Upper lobe of left lung (tissue), 6 donors: Measurements from ENCODE around the gene TM9SF2. TPM values are rescaled to one million over a fixed set of nuclear protein-coding genes. Genes with fewer than 3 reads are reported as not detected.

Experiments
- ATAC-seq, 2 donors: fragments of 200-7000 bp; cut with Tn5 transposase; one replicate each; pipeline ENCODE4 v1.9.1; 2022; ENCODE audit warnings: mild to moderate bottlenecking in 2 of 2, moderate library complexity in 2 of 2; ENCODE audit not compliant: low FRiP score in 2 of 2
- DNase-seq, 2 donors: peaks; one replicate each; pipeline ENCODE4 v3.0.0-alpha.2; 2019 to 2020
- H3K27ac ChIP-seq, 4 donors: fragments of 200-600 bp; sonication (generic); one replicate each; pipeline ENCODE4 v1.5.1; 2016 to 2019
- H3K27me3 ChIP-seq, 4 donors: fragments of 200-600 bp; sonication (generic); one replicate each; pipeline ENCODE4 v1.5.1; 2017 to 2019
- H3K36me3 ChIP-seq, 4 donors: fragments of 200-600 bp; sonication (generic); one replicate each; pipeline ENCODE4 v1.5.1; 2016 to 2019
- H3K4me1 ChIP-seq, 4 donors: fragments of 200-600 bp; sonication (generic); one replicate each; pipeline ENCODE4 v1.5.1; 2018 to 2019
- H3K4me3 ChIP-seq, 4 donors: fragments of 200-600 bp; sonication (generic); one replicate each; pipeline ENCODE4 v1.5.1; 2017 to 2019; ENCODE audit warnings: mild to moderate bottlenecking in 2 of 4, moderate library complexity in 1 of 4
- H3K9me3 ChIP-seq, 4 donors: fragments of 200-600 bp; sonication (generic); one replicate each; pipeline ENCODE4 v1.5.1; 2018 to 2019
- EP300 ChIP-seq, 4 donors: sonication (generic); formaldehyde crosslinking; IDR thresholded peaks; one replicate each; pipeline ENCODE4 v1.5.1; 2017; ENCODE audit warnings: antibody characterized with exemption in 4 of 4, control low read depth in 2 of 4
- POLR2A ChIP-seq, 4 donors: fragments of 450-650 bp; IDR thresholded peaks; one replicate each; pipeline ENCODE4 v1.5.1; 2016 to 2017; ENCODE audit warnings: antibody characterized with exemption in 4 of 4, mild to moderate bottlenecking in 2 of 4
- POLR2AphosphoS5 ChIP-seq, 2 donors: sonication (generic); formaldehyde crosslinking; IDR thresholded peaks; one replicate each; pipeline ENCODE4 v1.5.1; 2017; ENCODE audit warnings: antibody characterized with exemption in 2 of 2
- WGBS, 2 donors: methylation state at CpG; one replicate each; pipeline ENCODE4 v1.1.5; 2017 to 2018; 5-methylcytosine and 5-hydroxymethylcytosine counted together
- total RNA-seq, 6 donors: library from RNA; depleted of rRNA in 4 of 6; stranded (reverse); fragments of >200 nt in 4 of 6; gene quantifications; one replicate each; pipeline versions ENCODE4 v1.1.0 to v1.2.1, GENCODE V29; 2016 to 2021
- TF ChIP-seq, protein P1 (sequence below), 6 experiments: fragments of 450-650 bp in 4 of 6; fragments of 200-600 bp in 2 of 6; sonication (generic) in 2 of 6; IDR thresholded peaks; one replicate each; pipeline ENCODE4 v1.5.1; 2016 to 2019; ENCODE audit warnings: antibody characterized with exemption in 6 of 6
- donor health status: DM: no; HTN: no; CAD: no; lungs with moderate emphysema.
- donor health status: DM: no; HTN: yes; CAD: no; lungs with severe emphysema.

The TM9SF2 gene
- total RNA-seq, 6 donors from 2014 or later = 34.7 to 142 (median 116) TPM

DNA sequence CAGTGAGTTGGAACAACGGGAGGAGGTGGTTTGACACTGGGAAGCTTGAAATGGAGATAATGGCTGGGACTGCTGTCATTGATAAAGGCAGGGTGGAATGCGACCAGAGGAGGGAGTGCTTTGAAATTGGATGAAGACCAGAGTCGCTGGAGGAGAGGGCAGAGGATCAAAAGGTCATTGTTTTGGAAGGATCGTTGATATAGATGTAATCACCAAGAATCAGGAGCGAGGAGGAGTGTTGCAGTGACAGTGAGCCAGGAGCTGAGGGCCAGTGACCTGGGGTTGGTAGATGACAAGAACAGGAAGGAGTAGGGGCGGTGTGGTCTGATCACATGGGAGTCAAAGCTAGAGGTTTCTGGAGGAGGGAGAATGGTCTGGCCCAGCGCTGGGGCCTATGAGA, 25.3 kb downstream of the TM9SF2 start:
- WGBS, 2 donors = 69 to 84% methylated on average over 7 of the region's 7 CpGs
- ATAC-seq (no peak), DNase-seq (no peak)
- TF ChIP-seq POLR2A (IDR thresholded peaks at IDR 0.05) (no peak), EP300 (IDR thresholded peaks at IDR 0.05) (no peak), POLR2AphosphoS5 (IDR thresholded peaks at IDR 0.05) (no peak)
- TF ChIP-seq, protein P1, sequence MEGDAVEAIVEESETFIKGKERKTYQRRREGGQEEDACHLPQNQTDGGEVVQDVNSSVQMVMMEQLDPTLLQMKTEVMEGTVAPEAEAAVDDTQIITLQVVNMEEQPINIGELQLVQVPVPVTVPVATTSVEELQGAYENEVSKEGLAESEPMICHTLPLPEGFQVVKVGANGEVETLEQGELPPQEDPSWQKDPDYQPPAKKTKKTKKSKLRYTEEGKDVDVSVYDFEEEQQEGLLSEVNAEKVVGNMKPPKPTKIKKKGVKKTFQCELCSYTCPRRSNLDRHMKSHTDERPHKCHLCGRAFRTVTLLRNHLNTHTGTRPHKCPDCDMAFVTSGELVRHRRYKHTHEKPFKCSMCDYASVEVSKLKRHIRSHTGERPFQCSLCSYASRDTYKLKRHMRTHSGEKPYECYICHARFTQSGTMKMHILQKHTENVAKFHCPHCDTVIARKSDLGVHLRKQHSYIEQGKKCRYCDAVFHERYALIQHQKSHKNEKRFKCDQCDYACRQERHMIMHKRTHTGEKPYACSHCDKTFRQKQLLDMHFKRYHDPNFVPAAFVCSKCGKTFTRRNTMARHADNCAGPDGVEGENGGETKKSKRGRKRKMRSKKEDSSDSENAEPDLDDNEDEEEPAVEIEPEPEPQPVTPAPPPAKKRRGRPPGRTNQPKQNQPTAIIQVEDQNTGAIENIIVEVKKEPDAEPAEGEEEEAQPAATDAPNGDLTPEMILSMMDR (IDR thresholded peaks at IDR 0.05) = no peak
- no peaks in the 10 kb centered on the region for H3K27me3 ChIP-seq
- H3K4me1 ChIP-seq = no peaks in the 10 kb centered on the region
- H3K4me3 ChIP-seq = no peak overlapping the region
- no peaks in the 10 kb centered on the region for H3K9me3 ChIP-seq
- no peak overlapping the region for H3K27ac ChIP-seq
- peaks cover 9 to 83% (median 11%) of the 10 kb centered on the region in 4 donors for H3K36me3 ChIP-seq

DNA sequence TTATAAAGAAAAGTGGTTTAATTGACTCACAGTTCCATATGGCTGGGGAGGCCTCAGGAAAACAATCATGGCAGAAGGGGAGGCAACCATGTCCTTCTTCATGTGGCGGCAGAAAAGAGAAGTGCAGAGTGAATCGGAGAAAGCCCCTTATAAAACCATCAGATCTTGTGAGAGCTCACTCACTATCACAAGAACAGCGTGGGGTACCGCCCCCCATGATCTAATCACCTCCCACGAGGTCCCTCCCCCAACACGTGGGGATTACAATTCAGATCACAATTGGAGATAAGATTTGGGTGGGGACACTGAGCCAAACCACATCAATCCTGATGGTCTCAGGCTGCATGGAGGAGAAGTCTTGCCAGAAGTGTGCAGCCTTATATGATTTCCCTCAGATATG, 26.0 kb downstream of the TM9SF2 start:
- Histone ChIP-seq H3K36me3 (peaks cover 3 to 77% (median 9%) of the 10 kb centered on the region in 4 donors), H3K27ac (no peak overlapping the region), H3K9me3 (no peaks in the 10 kb centered on the region), H3K4me1 (no peaks in the 10 kb centered on the region), H3K27me3 (no peaks in the 10 kb centered on the region), H3K4me3 (no peak overlapping the region)
- DNase-seq (no peak), ATAC-seq (no peak)
- WGBS, 2 donors = 79 to 80% methylated on average over 6 of the region's 6 CpGs
- TF ChIP-seq, protein P1 (IDR thresholded peaks at IDR 0.05) = no peak
- TF ChIP-seq EP300 (IDR thresholded peaks at IDR 0.05) (no peak), POLR2A (IDR thresholded peaks at IDR 0.05) (no peak), POLR2AphosphoS5 (IDR thresholded peaks at IDR 0.05) (no peak)

DNA sequence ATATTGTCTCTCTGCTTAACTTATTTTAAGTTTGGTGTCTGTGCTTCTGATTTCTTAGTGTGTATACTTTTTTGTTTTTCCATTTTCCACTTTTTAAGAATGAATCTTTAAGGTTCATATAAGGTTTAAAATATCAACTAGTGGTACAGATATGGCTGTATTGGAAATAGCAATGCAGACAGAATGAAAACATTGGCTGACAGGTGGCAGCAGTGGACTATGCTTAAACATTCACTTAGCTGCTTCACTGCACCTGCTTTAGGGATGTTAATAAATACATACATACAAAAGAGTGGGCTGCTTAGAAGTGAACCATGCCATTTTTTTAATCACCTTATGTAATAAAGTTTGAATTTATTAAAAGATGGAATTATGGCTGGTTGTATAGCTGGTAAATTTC, 27.3 kb downstream of the TM9SF2 start:
- DNase-seq (no peak), ATAC-seq (no peak)
- Histone ChIP-seq H3K4me3 (no peak overlapping the region), H3K27ac (no peak overlapping the region), H3K9me3 (no peaks in the 10 kb centered on the region), H3K27me3 (no peaks in the 10 kb centered on the region), H3K4me1 (no peaks in the 10 kb centered on the region), H3K36me3 (peaks cover 1 to 66% (median 7%) of the 10 kb centered on the region in 4 donors)
- TF ChIP-seq, protein P1 (IDR thresholded peaks at IDR 0.05) = no peak
- TF ChIP-seq POLR2AphosphoS5 (IDR thresholded peaks at IDR 0.05) (no peak), EP300 (IDR thresholded peaks at IDR 0.05) (no peak), POLR2A (IDR thresholded peaks at IDR 0.05) (no peak)

DNA sequence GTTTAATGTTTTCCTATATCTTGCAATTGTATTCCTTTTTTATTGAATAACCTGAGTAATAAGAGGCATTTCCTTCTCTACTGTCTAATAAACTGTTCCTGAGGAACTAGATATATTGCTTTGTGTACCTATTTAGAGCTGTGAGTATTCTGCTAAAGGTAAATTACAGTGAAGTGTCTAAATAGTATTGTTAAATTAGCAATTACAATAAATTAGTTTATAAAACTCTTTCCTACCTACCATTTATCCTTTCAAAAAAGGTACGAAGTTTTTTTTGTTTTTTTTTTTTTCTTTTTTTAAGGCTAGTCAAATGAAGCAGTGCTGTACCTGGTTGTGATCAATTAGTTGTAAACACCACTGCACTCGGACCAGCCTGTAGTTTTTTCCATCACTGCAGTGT, 34.8 kb downstream of the TM9SF2 start:
- no peaks in the 10 kb centered on the region for H3K4me1 ChIP-seq
- H3K27ac ChIP-seq = no peak overlapping the region
- H3K36me3 ChIP-seq = peaks cover 0 to 46% (median 12%) of the 10 kb centered on the region in 4 donors
- H3K9me3 ChIP-seq = no peaks in the 10 kb centered on the region
- H3K4me3 ChIP-seq = no peak overlapping the region
- DNase-seq (no peak), ATAC-seq (no peak)
- no peaks in the 10 kb centered on the region for H3K27me3 ChIP-seq
- 89 to 91% methylated on average over 2 of the region's 2 CpGs for WGBS, 2 donors
- TF ChIP-seq, protein P1 (IDR thresholded peaks at IDR 0.05) = no peak
- no peak for TF ChIP-seq POLR2A (IDR thresholded peaks at IDR 0.05)
- TF ChIP-seq EP300 (IDR thresholded peaks at IDR 0.05) = no peak
- TF ChIP-seq POLR2AphosphoS5 (IDR thresholded peaks at IDR 0.05) = no peak

DNA sequence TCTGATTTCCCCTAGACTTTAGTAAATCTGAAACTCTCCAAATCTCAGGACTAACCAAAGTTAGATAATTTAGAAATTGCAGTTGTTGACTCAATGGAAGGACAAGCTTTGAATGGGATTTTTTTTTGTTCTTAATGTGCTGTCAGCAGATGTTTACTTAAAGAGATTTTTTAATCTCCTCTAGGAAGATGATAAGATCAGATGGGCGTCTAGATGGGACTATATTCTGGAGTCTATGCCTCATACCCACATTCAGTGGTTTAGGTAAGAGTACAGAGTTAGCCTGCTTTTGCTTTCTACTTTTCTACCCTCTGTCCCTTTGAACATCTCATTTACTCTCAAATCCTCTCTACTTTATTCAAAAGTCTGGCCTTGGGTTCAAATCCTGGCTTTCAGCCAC, 39.3 kb downstream of the TM9SF2 start:
- DNase-seq (no peak), ATAC-seq (no peak)
- H3K36me3 ChIP-seq = peaks cover 5 to 78% (median 34%) of the 10 kb centered on the region in 4 donors
- WGBS, 2 donors = 67% methylated on average over 1 of the region's 1 CpG
- H3K4me3 ChIP-seq = no peak overlapping the region
- H3K27me3 ChIP-seq = no peaks in the 10 kb centered on the region
- H3K9me3 ChIP-seq = no peaks in the 10 kb centered on the region
- H3K4me1 ChIP-seq = peaks cover 5 to 16% (median 8%) of the 10 kb centered on the region in 4 donors
- TF ChIP-seq EP300 (IDR thresholded peaks at IDR 0.05) = no peak
- no peak for TF ChIP-seq POLR2AphosphoS5 (IDR thresholded peaks at IDR 0.05)
- TF ChIP-seq, protein P1 (IDR thresholded peaks at IDR 0.05) = no peak
- no peak for TF ChIP-seq POLR2A (IDR thresholded peaks at IDR 0.05)
- no peak overlapping the region for H3K27ac ChIP-seq
